Measurements from ENCODE around the gene MEGF11. TPM values are rescaled to one million over a fixed set of nuclear protein-coding genes. Genes with fewer than 3 reads are reported as not detected.
"Not testable (repeated sequence)": the region's sequence is repeated elsewhere in the genome, so short reads cannot be mapped to it uniquely, and the experiment has no call there.

The MEGF11 gene
- total RNA-seq, 1 donor from 2014 or later = under 0.01 TPM

DNA sequence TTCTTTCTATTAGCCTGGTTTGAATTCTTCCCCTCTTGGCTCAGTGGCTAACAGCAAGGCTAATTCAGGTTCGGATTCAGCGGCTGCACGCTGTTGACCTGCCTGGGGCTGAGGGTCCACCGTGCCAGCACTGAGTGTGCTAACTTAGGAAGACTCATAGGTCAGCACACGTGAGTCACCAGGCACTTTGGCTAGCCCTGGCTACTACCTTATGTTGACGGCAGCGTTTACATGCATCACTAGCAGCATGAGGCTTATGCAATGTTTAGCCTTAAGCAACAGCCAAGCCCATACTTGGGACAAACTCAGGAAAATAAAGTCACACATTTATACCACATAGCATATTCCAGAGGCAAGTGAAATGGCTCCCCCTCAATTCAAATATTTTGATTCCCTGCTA lies 246.6 kb downstream of the MEGF11 start:
- no peak for DNase-seq (ENCODE audit: low read depth in 2 of 2)

- peak; percentile 35 to 46 for DNase-seq (ENCODE audit: low read depth in 2 of 2)
These were observed 248.8 kb downstream of the MEGF11 start for GRCh38 chr15:66004618-66005262.

- not testable (repeated sequence) for DNase-seq (ENCODE audit: low read depth in 2 of 2)
These were observed 250.4 kb downstream of the MEGF11 start for GRCh38 chr15:66003129-66003528.

GRCh38 chr15:66001717-66002426 lies 251.7 kb downstream of the MEGF11 start:
- DNase-seq (ENCODE audit: low read depth in 2 of 2) = no peak

DNA sequence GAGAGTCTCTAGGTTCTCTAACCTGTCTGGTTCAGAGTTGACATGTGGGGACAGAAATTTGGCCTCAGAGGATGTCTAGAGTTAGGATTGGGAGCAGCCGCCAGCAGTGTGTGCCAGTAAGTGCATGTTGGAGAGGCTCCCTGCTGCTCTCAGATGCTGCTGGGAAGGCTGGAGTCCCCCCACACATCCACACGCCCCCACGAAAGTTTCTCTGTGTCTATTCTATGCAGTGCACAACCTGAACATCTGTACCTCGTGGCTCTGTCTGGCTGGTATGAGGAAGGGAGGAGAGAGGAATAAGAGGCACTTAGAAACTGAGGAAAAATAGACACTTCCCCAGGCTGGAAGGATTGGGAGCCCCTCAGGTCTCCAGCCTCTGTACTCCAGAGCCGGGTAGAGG lies 252.5 kb downstream of the MEGF11 start:
- no peak for DNase-seq (ENCODE audit: low read depth in 2 of 2)

DNA sequence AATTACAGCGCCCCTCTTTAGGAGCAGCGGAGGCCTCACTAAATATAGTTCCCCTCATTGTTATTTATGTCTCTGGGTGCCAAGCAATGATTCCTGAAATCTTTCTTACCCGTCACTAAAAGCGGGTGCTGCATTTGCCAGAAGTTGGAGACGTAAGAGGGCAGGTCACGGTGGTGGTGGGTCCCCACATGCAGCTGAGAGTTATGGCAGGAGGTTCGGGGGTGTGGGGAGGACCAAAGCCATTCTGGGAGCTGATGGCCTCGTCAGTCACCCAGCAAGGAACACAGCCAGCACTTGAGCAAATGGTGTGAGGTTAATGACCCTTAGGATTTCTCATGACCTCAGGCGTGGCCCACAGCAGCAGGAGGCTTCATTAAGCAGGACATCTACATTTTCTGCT lies 255.1 kb downstream of the MEGF11 start:
- DNase-seq (ENCODE audit: low read depth in 2 of 2) = no peak

GRCh38 chr15:65996901-65997300 lies 256.6 kb downstream of the MEGF11 start:
- no peak for DNase-seq (ENCODE audit: low read depth in 2 of 2)

- no peak for DNase-seq (ENCODE audit: low read depth in 2 of 2)
These were observed 258.7 kb downstream of the MEGF11 start for GRCh38 chr15:65994832-65995231.

DNA sequence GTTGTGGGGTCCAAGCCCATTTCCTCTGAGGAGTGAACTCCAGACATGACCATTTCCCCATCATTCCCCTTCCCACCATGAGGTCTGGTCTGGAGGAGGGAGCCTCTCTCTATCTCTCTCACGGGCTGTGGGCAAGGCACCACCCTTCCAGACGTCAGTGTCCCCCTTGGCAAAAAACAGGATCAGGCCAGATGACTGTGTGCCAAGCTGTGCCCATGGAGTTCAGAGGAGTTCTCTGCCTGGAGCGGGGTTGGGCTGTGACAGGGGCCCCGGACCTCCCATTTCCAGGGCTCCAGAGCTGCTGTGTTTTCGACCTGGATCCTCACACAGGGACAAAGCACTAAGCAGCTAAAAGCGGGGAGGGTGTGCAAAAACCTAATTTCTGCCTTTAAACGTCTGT lies 259.8 kb downstream of the MEGF11 start:
- DNase-seq (ENCODE audit: low read depth in 2 of 2) = no peak

DNA sequence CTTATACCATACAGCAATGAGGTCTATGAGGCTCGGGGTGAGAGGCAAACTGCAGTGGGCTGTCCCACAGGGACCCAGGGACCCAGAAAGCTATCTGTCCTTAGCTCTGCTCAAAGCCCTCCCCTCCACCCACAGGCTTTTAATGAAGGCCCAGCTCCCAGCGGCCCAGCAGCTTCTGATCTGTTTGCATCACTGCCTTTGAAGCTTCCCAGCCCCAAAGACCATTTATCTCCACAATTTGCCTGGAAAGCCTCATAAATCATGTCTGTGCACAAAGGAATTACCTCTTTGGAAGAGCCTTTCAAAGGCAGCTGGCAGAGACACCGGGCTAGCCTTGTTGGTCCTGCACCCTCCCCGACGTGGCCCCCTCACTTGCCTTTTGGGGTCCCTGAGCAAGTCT lies 260.3 kb downstream of the MEGF11 start:
- DNase-seq (ENCODE audit: low read depth in 2 of 2) = no peak

GRCh38 chr15:65991721-65992483 lies 261.6 kb downstream of the MEGF11 start:
- no peak for DNase-seq (ENCODE audit: low read depth in 2 of 2)

GRCh38 chr15:65990298-65990981 lies 263.1 kb downstream of the MEGF11 start:
- DNase-seq (ENCODE audit: low read depth in 2 of 2) = no peak

GRCh38 chr15:65987100-65987499 lies 266.4 kb downstream of the MEGF11 start:
- DNase-seq (ENCODE audit: low read depth in 2 of 2) = no peak

DNA sequence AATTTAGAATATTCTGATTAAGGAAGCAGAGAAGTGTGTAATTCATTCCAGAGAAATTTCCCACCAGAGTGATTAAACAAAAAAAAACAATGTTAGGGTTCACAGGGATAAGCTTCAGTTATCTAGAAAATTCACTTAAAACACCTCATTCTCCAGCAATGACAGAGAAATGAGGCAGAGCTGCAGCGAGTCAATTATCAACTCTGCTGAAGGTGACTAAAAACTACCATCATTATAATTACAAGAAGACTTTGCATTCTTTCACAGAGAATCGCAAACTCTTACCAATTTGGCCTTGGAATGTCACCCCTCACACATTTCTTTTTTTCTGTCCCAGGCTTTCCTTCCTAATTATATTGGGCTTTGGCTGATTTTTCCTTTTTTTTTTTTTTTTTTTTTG lies 267.1 kb downstream of the MEGF11 start:
- DNase-seq (ENCODE audit: low read depth in 2 of 2) = no peak

- DNase-seq (ENCODE audit: low read depth in 2 of 2) = no peak
These were observed 268.2 kb downstream of the MEGF11 start for GRCh38 chr15:65985387-65985786.

GRCh38 chr15:65982627-65983322 lies 270.8 kb downstream of the MEGF11 start:
- DNase-seq (ENCODE audit: low read depth in 2 of 2) = no peak

GRCh38 chr15:65981837-65982626 lies 271.5 kb downstream of the MEGF11 start:
- peak in 1 of 2 donors; percentile 21 for DNase-seq (ENCODE audit: low read depth in 2 of 2)

GRCh38 chr15:65980824-65981456 lies 272.6 kb downstream of the MEGF11 start:
- DNase-seq (ENCODE audit: low read depth in 2 of 2) = peak; percentile 55 to 73

DNA sequence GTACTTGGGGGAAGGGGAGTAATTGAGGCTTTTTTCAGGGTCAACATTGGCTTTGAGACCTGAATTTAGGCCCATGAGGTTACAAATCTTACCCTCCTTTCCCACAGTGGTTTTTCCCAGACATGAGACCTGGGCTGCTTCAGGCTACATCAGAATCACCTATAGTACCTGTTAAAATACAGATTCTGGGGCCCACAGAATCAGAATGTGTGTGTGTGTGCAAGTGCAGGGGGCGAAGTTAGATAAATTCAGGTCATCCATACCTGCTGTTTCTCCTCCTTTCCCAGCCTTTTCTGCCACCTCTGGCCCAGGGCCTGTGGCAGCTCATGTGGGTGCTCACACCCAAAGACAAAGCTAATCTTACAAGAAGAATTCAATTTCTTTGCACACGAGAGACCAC lies 273.7 kb downstream of the MEGF11 start:
- no peak for DNase-seq (ENCODE audit: low read depth in 2 of 2)

GRCh38 chr15:65979316-65979715 lies 274.2 kb downstream of the MEGF11 start:
- DNase-seq (ENCODE audit: low read depth in 2 of 2) = peak in 1 of 2 donors; percentile 35
